Neuron (in vitro differentiated cells): ENCODE measurements around the gene CPXM2.

Experiments
- H2AFZ ChIP-seq: one replicate; pipeline ENCODE4 v1.6.1; 2013; ENCODE audit warnings: low read depth, mild to moderate bottlenecking, inconsistent platforms, low read length, moderate library complexity
- H3K27me3 ChIP-seq: one replicate; pipeline ENCODE4 v1.6.1; 2013; ENCODE audit warnings: low read length; ENCODE audit not compliant: insufficient read depth
- H3K36me3 ChIP-seq: one replicate; pipeline ENCODE4 v1.6.1; 2013; ENCODE audit warnings: low read length; ENCODE audit not compliant: insufficient read depth
- H3K4me1 ChIP-seq: one replicate; pipeline ENCODE4 v1.6.1; 2013; ENCODE audit warnings: low read length; ENCODE audit not compliant: insufficient read depth
- H3K4me3 ChIP-seq: 2 replicates; pipeline ENCODE4 v1.5.1; 2013; ENCODE audit warnings: mild to moderate bottlenecking, low read length, moderate library complexity
- H3K9me3 ChIP-seq: one replicate; pipeline ENCODE4 v1.6.1; 2013; ENCODE audit warnings: low read length

The CPXM2 gene

GRCh38 chr10:123757853-123758252, 133.8 kb downstream of the CPXM2 start:
- no peaks in the 10 kb centered on the region for H3K36me3 ChIP-seq
- H2AFZ ChIP-seq, result no peak overlapping the region
- no peak overlapping the region for H3K4me3 ChIP-seq
- peaks cover 3% of the 10 kb centered on the region for H3K4me1 ChIP-seq
- H3K27me3 ChIP-seq, result peaks cover 2% of the 10 kb centered on the region
- no peaks in the 10 kb centered on the region for H3K9me3 ChIP-seq

- Histone ChIP-seq H3K27me3 (no peaks in the 10 kb centered on the region), H3K4me3 (no peak overlapping the region), H3K9me3 (no peaks in the 10 kb centered on the region), H3K4me1 (peaks cover 3% of the 10 kb centered on the region), H3K36me3 (no peaks in the 10 kb centered on the region), H2AFZ (no peak overlapping the region)
Measured at GRCh38 chr10:123755061-123755460, 136.5 kb downstream of the CPXM2 start.

GRCh38 chr10:123754123-123754522, 137.5 kb downstream of the CPXM2 start:
- H3K27me3 ChIP-seq, result no peaks in the 10 kb centered on the region
- no peak overlapping the region for H2AFZ ChIP-seq
- no peak overlapping the region for H3K4me3 ChIP-seq
- H3K4me1 ChIP-seq, result no peaks in the 10 kb centered on the region
- H3K36me3 ChIP-seq, result no peaks in the 10 kb centered on the region
- H3K9me3 ChIP-seq, result no peaks in the 10 kb centered on the region

GRCh38 chr10:123751342-123752134, 140.1 kb downstream of the CPXM2 start:
- Histone ChIP-seq H3K9me3 (no peaks in the 10 kb centered on the region), H3K4me3 (no peak overlapping the region), H3K4me1 (no peaks in the 10 kb centered on the region), H2AFZ (no peak overlapping the region), H3K36me3 (no peaks in the 10 kb centered on the region), H3K27me3 (no peaks in the 10 kb centered on the region)

- Histone ChIP-seq H3K4me1 (no peaks in the 10 kb centered on the region), H3K4me3 (no peak overlapping the region), H3K36me3 (no peaks in the 10 kb centered on the region), H3K9me3 (no peaks in the 10 kb centered on the region), H3K27me3 (no peaks in the 10 kb centered on the region), H2AFZ (no peak overlapping the region)
Measured at GRCh38 chr10:123750901-123751300, 140.7 kb downstream of the CPXM2 start.

DNA sequence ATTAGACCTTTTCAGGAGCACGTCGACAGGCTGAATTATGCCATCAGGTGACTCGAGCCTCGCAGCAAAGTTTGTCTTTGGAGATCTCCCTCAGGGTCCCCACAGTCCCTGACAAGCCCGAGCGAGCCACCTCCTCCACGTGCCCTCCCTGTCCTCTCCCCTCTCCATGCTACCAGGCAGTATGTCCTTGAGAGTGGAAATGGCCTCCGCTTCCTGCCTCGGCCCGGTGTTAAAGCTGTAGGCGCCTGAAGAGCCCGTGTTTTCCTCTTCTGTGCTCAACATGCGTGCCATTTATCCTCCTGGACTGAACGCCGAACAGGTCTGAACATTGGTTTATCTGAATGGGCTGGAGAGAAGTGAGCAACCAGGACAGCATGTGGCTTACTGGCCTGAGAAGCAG, 142.9 kb downstream of the CPXM2 start:
- Histone ChIP-seq H3K27me3 (peaks cover 2% of the 10 kb centered on the region), H2AFZ (no peak overlapping the region), H3K4me1 (no peaks in the 10 kb centered on the region)

DNA sequence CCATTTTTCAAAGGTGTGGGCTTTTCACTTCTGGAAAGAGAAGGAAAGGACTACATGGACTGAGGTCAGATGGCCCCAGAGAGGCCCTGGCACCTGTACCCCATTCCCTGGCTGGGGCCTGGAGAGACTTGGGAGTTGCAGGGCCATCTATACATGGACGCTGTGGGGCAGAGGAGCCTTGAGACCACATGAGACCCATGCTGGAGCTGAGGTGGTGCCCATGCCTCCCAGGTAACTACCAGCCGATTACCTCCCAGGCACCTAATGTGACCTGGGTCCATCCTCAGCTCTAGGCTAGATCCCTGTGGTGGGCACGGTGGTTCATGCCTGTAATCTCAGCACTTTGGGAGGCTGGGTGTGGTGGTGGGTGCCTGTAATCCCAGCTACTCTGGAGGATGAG, 144.2 kb downstream of the CPXM2 start:
- H3K27me3 ChIP-seq, result peaks cover 2% of the 10 kb centered on the region
- H3K36me3 ChIP-seq, result no peaks in the 10 kb centered on the region

More for the DNA sequence above, 142.9 kb downstream of the CPXM2 start:
- Histone ChIP-seq H3K36me3 (no peaks in the 10 kb centered on the region), H3K9me3 (no peaks in the 10 kb centered on the region), H3K4me3 (no peak overlapping the region)

DNA sequence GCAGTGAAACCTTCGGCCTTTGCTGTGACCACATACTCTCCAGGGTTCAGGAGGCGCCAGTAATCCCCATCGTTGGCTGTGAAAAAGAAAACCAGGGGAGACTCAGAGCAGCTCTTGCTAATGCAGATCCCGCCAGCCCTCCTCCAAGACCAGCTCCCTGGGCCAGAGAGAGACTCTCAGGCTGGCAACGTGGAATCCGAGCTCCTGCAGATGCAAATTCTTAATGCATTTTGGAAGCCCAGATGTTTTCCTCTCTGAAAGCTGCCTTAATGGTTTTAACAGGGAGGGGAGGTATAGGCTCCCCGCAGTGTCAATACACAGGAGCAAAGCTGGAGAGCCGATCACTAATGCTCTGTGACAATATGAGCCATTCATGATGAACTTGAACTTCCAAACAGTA, 144.7 kb downstream of the CPXM2 start:
- Histone ChIP-seq H3K36me3 (no peaks in the 10 kb centered on the region), H3K4me1 (no peaks in the 10 kb centered on the region)

More for the DNA sequence above, 144.2 kb downstream of the CPXM2 start:
- Histone ChIP-seq H2AFZ (no peak overlapping the region), H3K9me3 (no peaks in the 10 kb centered on the region), H3K4me3 (no peak overlapping the region), H3K4me1 (no peaks in the 10 kb centered on the region)

GRCh38 chr10:123746520-123746919, 145.1 kb downstream of the CPXM2 start:
- Histone ChIP-seq H3K9me3 (no peaks in the 10 kb centered on the region), H3K4me1 (no peaks in the 10 kb centered on the region), H2AFZ (no peak overlapping the region), H3K27me3 (peaks cover 2% of the 10 kb centered on the region), H3K36me3 (no peaks in the 10 kb centered on the region), H3K4me3 (no peak overlapping the region)

More for the DNA sequence above, 144.7 kb downstream of the CPXM2 start:
- Histone ChIP-seq H2AFZ (no peak overlapping the region), H3K27me3 (peaks cover 2% of the 10 kb centered on the region), H3K9me3 (no peaks in the 10 kb centered on the region), H3K4me3 (no peak overlapping the region)

- Histone ChIP-seq H2AFZ (no peak overlapping the region), H3K4me1 (no peaks in the 10 kb centered on the region), H3K9me3 (no peaks in the 10 kb centered on the region), H3K36me3 (no peaks in the 10 kb centered on the region), H3K27me3 (peaks cover 2% of the 10 kb centered on the region), H3K4me3 (no peak overlapping the region)
Measured at GRCh38 chr10:123746061-123746460, 145.5 kb downstream of the CPXM2 start.

DNA sequence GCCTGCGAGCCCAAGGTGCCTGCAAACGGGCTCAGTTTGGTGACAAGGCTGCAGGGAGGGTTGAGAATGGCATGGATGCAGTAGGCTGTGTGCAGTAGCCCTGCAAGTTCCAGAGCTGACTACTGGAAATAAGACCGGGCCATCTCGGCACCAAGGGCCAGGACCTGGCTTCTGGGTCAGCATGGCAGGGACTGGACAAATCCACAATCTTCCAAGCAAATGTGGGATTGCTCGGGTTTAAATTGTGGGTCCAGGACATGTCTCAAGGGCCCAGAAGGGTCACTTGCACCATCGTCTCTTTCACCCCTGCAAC, 147.4 kb downstream of the CPXM2 start:
- no peak overlapping the region for H3K4me3 ChIP-seq
- peaks cover 2% of the 10 kb centered on the region for H3K27me3 ChIP-seq
- H2AFZ ChIP-seq, result no peak overlapping the region
- no peaks in the 10 kb centered on the region for H3K9me3 ChIP-seq
- no peaks in the 10 kb centered on the region for H3K4me1 ChIP-seq
- H3K36me3 ChIP-seq, result no peaks in the 10 kb centered on the region

GRCh38 chr10:123743441-123744223, 148.0 kb downstream of the CPXM2 start:
- H3K4me3 ChIP-seq, result no peak overlapping the region

DNA sequence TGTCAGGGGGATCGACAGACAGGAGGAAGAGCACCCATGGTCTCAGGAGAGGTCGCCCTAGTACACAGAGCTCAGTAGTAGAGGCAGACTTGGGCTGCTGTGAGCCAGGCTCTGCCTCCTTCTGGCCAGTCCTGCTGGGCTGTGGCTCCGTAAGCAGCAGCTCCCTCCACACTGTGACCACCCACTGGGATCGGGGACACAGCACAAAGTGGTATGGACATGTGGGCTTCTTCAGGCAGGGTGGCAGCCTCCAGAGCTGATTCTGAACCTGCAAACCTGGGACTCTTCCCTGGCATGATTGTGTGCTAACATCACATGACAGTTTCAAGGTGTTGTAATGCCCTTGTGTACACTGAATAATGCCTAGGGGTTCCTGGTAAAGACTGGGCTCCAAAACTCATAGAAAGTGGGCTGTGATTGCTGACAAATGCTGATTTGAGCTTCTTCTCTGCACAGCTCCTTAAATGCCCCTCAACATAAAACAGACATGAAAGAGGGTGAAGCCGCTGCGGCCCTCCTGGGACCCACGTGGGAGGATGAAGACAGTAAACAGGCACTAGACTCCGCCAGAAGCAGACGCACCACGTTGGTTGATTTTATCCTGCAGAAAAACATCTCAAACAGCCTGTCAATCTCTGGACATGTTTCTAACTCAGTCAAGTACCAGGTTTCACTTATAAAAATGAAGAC, 148.7 kb downstream of the CPXM2 start:
- H3K9me3 ChIP-seq, result no peaks in the 10 kb centered on the region
- no peak overlapping the region for H2AFZ ChIP-seq
- no peaks in the 10 kb centered on the region for H3K36me3 ChIP-seq
- H3K4me3 ChIP-seq, result no peak overlapping the region
- H3K4me1 ChIP-seq, result no peaks in the 10 kb centered on the region
- peaks cover 2% of the 10 kb centered on the region for H3K27me3 ChIP-seq

More at GRCh38 chr10:123743441-123744223, 148.0 kb downstream of the CPXM2 start:
- Histone ChIP-seq H3K27me3 (peaks cover 2% of the 10 kb centered on the region), H3K4me1 (no peaks in the 10 kb centered on the region), H2AFZ (no peak overlapping the region), H3K9me3 (no peaks in the 10 kb centered on the region), H3K36me3 (no peaks in the 10 kb centered on the region)
